ENCODE measurements around the gene IL10. TPM values are rescaled to one million over a fixed set of nuclear protein-coding genes. Genes with fewer than 3 reads are reported as not detected.
"Not testable (repeated sequence)": the region's sequence is repeated elsewhere in the genome, so short reads cannot be mapped to it uniquely, and the experiment has no call there.

IL10 gene
- total and polyA plus RNA-seq, 11 donors = 0.27 to 5.0 (median 0.88) TPM; not detected in 1

GRCh38 chr1:206784471-206784903 lies 12.2 kb upstream of the IL10 start:
- no peak overlapping the region for H3K4me3 ChIP-seq
- peaks cover 0 to 31% (median 0%) of the 10 kb centered on the region in 12 donors for H3K4me1 ChIP-seq
- no peak for DNase-seq
- H3K27me3 ChIP-seq = no peaks in the 10 kb centered on the region
- intact Hi-C loops (cut with DNase I) = no loop called here
- no peaks in the 10 kb centered on the region for H3K9me3 ChIP-seq
- no peaks in the 10 kb centered on the region for H3K36me3 ChIP-seq
- no peak for ATAC-seq
- WGBS, 4 donors = 89 to 96% (median 92%) methylated on average over 17 of the region's 17 CpGs
- TF ChIP-seq, protein P1, sequence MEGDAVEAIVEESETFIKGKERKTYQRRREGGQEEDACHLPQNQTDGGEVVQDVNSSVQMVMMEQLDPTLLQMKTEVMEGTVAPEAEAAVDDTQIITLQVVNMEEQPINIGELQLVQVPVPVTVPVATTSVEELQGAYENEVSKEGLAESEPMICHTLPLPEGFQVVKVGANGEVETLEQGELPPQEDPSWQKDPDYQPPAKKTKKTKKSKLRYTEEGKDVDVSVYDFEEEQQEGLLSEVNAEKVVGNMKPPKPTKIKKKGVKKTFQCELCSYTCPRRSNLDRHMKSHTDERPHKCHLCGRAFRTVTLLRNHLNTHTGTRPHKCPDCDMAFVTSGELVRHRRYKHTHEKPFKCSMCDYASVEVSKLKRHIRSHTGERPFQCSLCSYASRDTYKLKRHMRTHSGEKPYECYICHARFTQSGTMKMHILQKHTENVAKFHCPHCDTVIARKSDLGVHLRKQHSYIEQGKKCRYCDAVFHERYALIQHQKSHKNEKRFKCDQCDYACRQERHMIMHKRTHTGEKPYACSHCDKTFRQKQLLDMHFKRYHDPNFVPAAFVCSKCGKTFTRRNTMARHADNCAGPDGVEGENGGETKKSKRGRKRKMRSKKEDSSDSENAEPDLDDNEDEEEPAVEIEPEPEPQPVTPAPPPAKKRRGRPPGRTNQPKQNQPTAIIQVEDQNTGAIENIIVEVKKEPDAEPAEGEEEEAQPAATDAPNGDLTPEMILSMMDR (IDR thresholded peaks at IDR 0.05) = no peak
- no peak for TF ChIP-seq POLR2A (IDR thresholded peaks at IDR 0.05)
- H3K27ac ChIP-seq = peak overlapping the region in 1 of 12 donors; percentile 33

- Histone ChIP-seq H3K27me3 (no peaks in the 10 kb centered on the region), H3K9me3 (no peaks in the 10 kb centered on the region), H3K4me1 (peaks cover 0 to 40% (median 0%) of the 10 kb centered on the region in 12 donors), H3K27ac (no peak overlapping the region), H3K36me3 (no peaks in the 10 kb centered on the region), H3K4me3 (no peak overlapping the region)
- intact Hi-C loops (cut with DNase I) = no loop called here
- no peak for ATAC-seq
- WGBS, 4 donors = 84 to 99% (median 91%) methylated on average over 6 to 7 of the region's 7 CpGs
- TF ChIP-seq POLR2A (IDR thresholded peaks at IDR 0.05) = no peak
- TF ChIP-seq, protein P1 (IDR thresholded peaks at IDR 0.05) = no peak
- DNase-seq = no peak
Observed at GRCh38 chr1:206783506-206783905, 11.2 kb upstream of the IL10 start.

DNA sequence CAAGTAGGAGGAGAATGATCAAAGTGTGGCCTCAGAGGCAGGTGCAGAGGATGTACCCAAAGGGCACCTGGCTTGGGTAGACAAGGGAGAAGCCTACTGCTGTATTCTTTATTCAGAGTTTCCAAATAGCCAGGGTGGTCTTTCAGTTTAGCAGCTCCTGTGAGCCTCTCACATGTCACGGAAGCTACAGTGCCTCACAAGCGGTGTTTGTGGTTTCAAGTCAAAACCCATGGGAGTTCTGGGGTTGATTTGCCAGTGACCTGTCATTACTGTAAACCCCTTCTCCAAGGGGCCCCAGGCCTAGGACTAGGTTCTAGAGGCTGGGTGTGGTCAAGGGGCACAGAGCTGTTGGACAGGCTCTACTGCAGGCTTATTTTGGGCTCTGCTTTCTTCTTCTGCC lies 10.2 kb upstream of the IL10 start:
- Histone ChIP-seq H3K27ac (no peak overlapping the region), H3K4me1 (peaks cover 0 to 50% (median 0%) of the 10 kb centered on the region in 12 donors), H3K36me3 (no peaks in the 10 kb centered on the region), H3K4me3 (no peak overlapping the region), H3K9me3 (no peaks in the 10 kb centered on the region), H3K27me3 (no peaks in the 10 kb centered on the region)
- 84 to 95% (median 85%) methylated on average over 2 of the region's 2 CpGs for WGBS, 4 donors
- ATAC-seq = no peak
- TF ChIP-seq POLR2A (IDR thresholded peaks at IDR 0.05) = no peak
- TF ChIP-seq, protein P1 (IDR thresholded peaks at IDR 0.05) = no peak
- intact Hi-C loops (cut with DNase I) = no loop called here
- no peak for DNase-seq

GRCh38 chr1:206779638-206780037 lies 7.3 kb upstream of the IL10 start:
- H3K27me3 ChIP-seq = no peaks in the 10 kb centered on the region

DNA sequence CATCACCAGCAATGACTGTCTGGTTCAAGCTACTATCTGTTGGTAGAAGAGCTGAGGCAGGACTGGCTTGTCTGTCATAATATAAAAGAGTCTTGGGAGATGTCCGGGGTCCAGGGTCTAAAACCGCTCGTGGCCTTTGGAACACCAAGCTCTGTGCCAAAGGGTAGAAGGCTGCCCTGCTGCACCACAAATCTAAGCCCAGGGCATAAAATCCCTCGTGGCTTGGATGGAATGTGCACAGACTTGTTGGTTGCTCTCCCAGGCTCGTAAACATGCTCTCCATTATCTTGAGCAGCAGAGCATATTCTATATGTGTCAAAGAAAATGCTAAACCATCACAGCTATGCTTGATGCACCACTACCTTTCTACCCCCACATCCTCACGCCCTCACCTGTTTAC lies 6.6 kb upstream of the IL10 start:
- H3K9me3 ChIP-seq; H3K27me3 ChIP-seq; ATAC-seq; H3K36me3 ChIP-seq; DNase-seq; H3K4me3 ChIP-seq; intact Hi-C loops (cut with DNase I): not testable (repeated sequence)
- peak overlapping the region in 1 of 12 donors; percentile 46 for H3K27ac ChIP-seq
- peaks cover 0 to 46% (median 0%) of the 10 kb centered on the region in 12 donors for H3K4me1 ChIP-seq
- 79 to 86% (median 81%) methylated on average over 6 of the region's 6 CpGs for WGBS, 4 donors

More at GRCh38 chr1:206779638-206780037, 7.3 kb upstream of the IL10 start:
- no peaks in the 10 kb centered on the region for H3K9me3 ChIP-seq
- ATAC-seq (no peak), DNase-seq (no peak)
- H3K4me3 ChIP-seq = no peak overlapping the region
- WGBS, 4 donors = 62 to 71% (median 69%) methylated on average over 2 of the region's 2 CpGs
- TF ChIP-seq, protein P1 (IDR thresholded peaks at IDR 0.05) = no peak
- no peak for TF ChIP-seq POLR2A (IDR thresholded peaks at IDR 0.05)
- H3K36me3 ChIP-seq = no peaks in the 10 kb centered on the region
- intact Hi-C loops (cut with DNase I) = no loop called here
- peaks cover 0 to 42% (median 0%) of the 10 kb centered on the region in 12 donors for H3K4me1 ChIP-seq
- peak overlapping the region in 1 of 12 donors; percentile 46 for H3K27ac ChIP-seq

Data from heart left ventricle (tissue), 16 donors.